Neural cell (in vitro differentiated cells): ENCODE results near the gene PDCD4. TPM values are rescaled to one million over a fixed set of nuclear protein-coding genes. Genes with fewer than 3 reads are reported as not detected.

Source experiments
- H2AFZ ChIP-seq: fragments of 200-600, 300-800 bp; sonication (generic), shearing (Covaris generic); 2 replicates; pipeline ENCODE4 v1.6.0; 2014; ENCODE audit warnings: low read depth, mild to moderate bottlenecking, antibody characterized with exemption, low read length, moderate library complexity
- H3F3A ChIP-seq: fragments of 200-600 bp; shearing (Covaris generic); 2 replicates; pipeline ENCODE4 v1.6.1; 2016; ENCODE audit warnings: mild to moderate bottlenecking, moderate library complexity, mixed read lengths, antibody characterized with exemption, low read length; ENCODE audit not compliant: insufficient read depth, poor library complexity, severe bottlenecking
- H3K27ac ChIP-seq: fragments of 200-600, 300-800 bp; sonication (generic), shearing (Covaris generic); 2 replicates; pipeline ENCODE4 v1.5.1; 2014; ENCODE audit warnings: mild to moderate bottlenecking, low read length, moderate library complexity
- H3K27me3 ChIP-seq: fragments of 300-800, 200-600 bp; sonication (generic), shearing (Covaris generic); 2 replicates; pipeline ENCODE4 v1.6.0; 2014; ENCODE audit warnings: mild to moderate bottlenecking, low read depth, low read length, moderate library complexity; ENCODE audit not compliant: insufficient read depth
- H3K36me3 ChIP-seq: fragments of 300-800, 200-600 bp; sonication (generic), shearing (Covaris generic); 2 replicates; pipeline ENCODE4 v1.5.1; 2014; ENCODE audit warnings: mild to moderate bottlenecking, antibody characterized with exemption, low read length, moderate library complexity; ENCODE audit not compliant: insufficient read depth
- H3K4me2 ChIP-seq: fragments of 300-800, 200-600 bp; sonication (generic), shearing (Covaris generic); 2 replicates; pipeline ENCODE4 v1.6.0; 2014; ENCODE audit warnings: mild to moderate bottlenecking, low read length
- H3K4me3 ChIP-seq: fragments of 300-800, 200-600 bp; sonication (generic), shearing (Covaris generic); 2 replicates; pipeline ENCODE4 v1.5.1; 2014; ENCODE audit warnings: mild to moderate bottlenecking, low read length, moderate library complexity
- H3K79me2 ChIP-seq: fragments of 200-600 bp; shearing (Covaris generic); replicated peaks from 2 replicates; pipeline ENCODE4 v1.6.0; 2014; ENCODE audit warnings: mild to moderate bottlenecking, low read length, moderate library complexity; ENCODE audit not compliant: insufficient read depth
- H3K9ac ChIP-seq: fragments of 300-800, 200-600 bp; sonication (generic), shearing (Covaris generic); 2 replicates; pipeline ENCODE4 v1.6.1; 2016; ENCODE audit warnings: mild to moderate bottlenecking, low read length, mixed read lengths
- H3K9me2 ChIP-seq: fragments of 200-600 bp; shearing (Covaris generic); 2 replicates; pipeline ENCODE4 v1.6.1; 2016; ENCODE audit warnings: mild to moderate bottlenecking, low read length, mixed read lengths; ENCODE audit not compliant: insufficient read depth
- H3K9me3 ChIP-seq: fragments of 200-600, 300-800 bp; sonication (generic), shearing (Covaris generic); 2 replicates; pipeline ENCODE4 v1.6.1; 2016; ENCODE audit warnings: mild to moderate bottlenecking, mixed run types, low read length, moderate library complexity, mixed read lengths
- H4K20me1 ChIP-seq: fragments of 200-600 bp; shearing (Covaris generic); 2 replicates; pipeline ENCODE4 v1.6.1; 2016; ENCODE audit warnings: mild to moderate bottlenecking, mixed run types; ENCODE audit not compliant: insufficient read depth
- CTCF ChIP-seq: fragments of 450-650 bp; IDR thresholded peaks from 2 replicates; pipeline ENCODE4 v1.5.1; 2014; ENCODE audit warnings: antibody characterized with exemption, mild to moderate bottlenecking, moderate library complexity; ENCODE audit not compliant: poor library complexity, severe bottlenecking
- EP300 ChIP-seq: fragments of 450-650 bp; conservative IDR thresholded peaks from 2 replicates; pipeline ENCODE4 v1.6.1; 2014; ENCODE audit warnings: antibody characterized with exemption, mild to moderate bottlenecking, moderate library complexity; ENCODE audit not compliant: poor library complexity, severe bottlenecking
- EZH2 ChIP-seq: fragments of 200-600, 300-800 bp; shearing (Covaris generic), sonication (generic); IDR thresholded peaks from 2 replicates; pipeline ENCODE4 v1.6.1; 2014; ENCODE audit warnings: antibody characterized with exemption, low read length, borderline replicate concordance, mild to moderate bottlenecking; ENCODE audit not compliant: insufficient read depth, poor library complexity, severe bottlenecking
- MXI1 ChIP-seq: fragments of 450-650 bp; conservative IDR thresholded peaks from 2 replicates; pipeline ENCODE4 v1.6.1; 2014; ENCODE audit warnings: antibody characterized with exemption, mild to moderate bottlenecking; ENCODE audit not compliant: poor library complexity, severe bottlenecking
- POLR2AphosphoS5 ChIP-seq: IDR thresholded peaks from 2 replicates; pipeline ENCODE4 v1.6.1; 2012
- RAD21 ChIP-seq: fragments of 450-650 bp; conservative IDR thresholded peaks from 2 replicates; pipeline ENCODE4 v1.6.1; 2014; ENCODE audit warnings: antibody characterized with exemption, mild to moderate bottlenecking, moderate library complexity
- REST ChIP-seq: IDR thresholded peaks from 2 replicates; pipeline ENCODE4 v1.6.1; 2012; ENCODE audit warnings: borderline replicate concordance
- SMC3 ChIP-seq: fragments of 450-650 bp; conservative IDR thresholded peaks from 2 replicates; pipeline ENCODE4 v1.6.1; 2014; ENCODE audit warnings: antibody characterized with exemption, mild to moderate bottlenecking, moderate library complexity; ENCODE audit not compliant: poor library complexity
- TAF1 ChIP-seq: IDR thresholded peaks from 2 replicates; pipeline ENCODE4 v1.6.1; 2012; ENCODE audit warnings: low read depth
- polyA plus RNA-seq: library from polyadenylated mRNA; depleted of rRNA; stranded (reverse); fragments of >200 nt; gene quantifications from 2 replicates; pipeline ENCODE4 v1.2.3, GENCODE V29; 2014

The PDCD4 gene
- polyA plus RNA-seq, 1 donor from 2014 or later = 83.5 TPM

GRCh38 chr10:110944792-110945396 lies 73.2 kb downstream of the PDCD4 start:
- Histone ChIP-seq H3K4me2 (no peak overlapping the region), H3K9ac (no peak overlapping the region), H3K9me3 (no peaks in the 10 kb centered on the region), H4K20me1 (no peaks in the 10 kb centered on the region), H3K9me2 (no peaks in the 10 kb centered on the region), H3K36me3 (peaks cover 4% of the 10 kb centered on the region), H3K27ac (no peak overlapping the region), H3K79me2 (peaks cover 85% of the 10 kb centered on the region), H2AFZ (no peak overlapping the region), H3K27me3 (no peaks in the 10 kb centered on the region), H3K4me3 (no peak overlapping the region), H3F3A (no peaks in the 10 kb centered on the region)
- TF ChIP-seq EZH2 (no peak), POLR2AphosphoS5 (no peak), TAF1 (no peak), EP300 (no peak), CTCF (no peak), RAD21 (no peak)

- H3K4me3 ChIP-seq = no peak overlapping the region
- peaks cover 4% of the 10 kb centered on the region for H3K36me3 ChIP-seq
- H3K9me3 ChIP-seq = no peaks in the 10 kb centered on the region
- no peaks in the 10 kb centered on the region for H3K27me3 ChIP-seq
- H3K9ac ChIP-seq = no peak overlapping the region
- no peak overlapping the region for H3K4me2 ChIP-seq
- no peaks in the 10 kb centered on the region for H3K9me2 ChIP-seq
- H3K79me2 ChIP-seq = peaks cover 72% of the 10 kb centered on the region
- TF ChIP-seq EP300 (no peak), MXI1 (no peak), SMC3 (no peak), REST (no peak), EZH2 (no peak), RAD21 (no peak), POLR2AphosphoS5 (no peak), CTCF (no peak), TAF1 (no peak)
- H3F3A ChIP-seq = no peaks in the 10 kb centered on the region
- H3K27ac ChIP-seq = no peak overlapping the region
- no peaks in the 10 kb centered on the region for H4K20me1 ChIP-seq
- no peak overlapping the region for H2AFZ ChIP-seq
Observed at GRCh38 chr10:110946496-110946895, 74.8 kb downstream of the PDCD4 start.
